Inferior parietal cortex (tissue), 1 donor: ENCODE data around the gene MESD.

Source experiments
- DNase-seq: peaks from one replicate; pipeline ENCODE4 v3.0.0-alpha.2; 2016; ENCODE audit errors: extremely low spot score

The MESD gene

DNA sequence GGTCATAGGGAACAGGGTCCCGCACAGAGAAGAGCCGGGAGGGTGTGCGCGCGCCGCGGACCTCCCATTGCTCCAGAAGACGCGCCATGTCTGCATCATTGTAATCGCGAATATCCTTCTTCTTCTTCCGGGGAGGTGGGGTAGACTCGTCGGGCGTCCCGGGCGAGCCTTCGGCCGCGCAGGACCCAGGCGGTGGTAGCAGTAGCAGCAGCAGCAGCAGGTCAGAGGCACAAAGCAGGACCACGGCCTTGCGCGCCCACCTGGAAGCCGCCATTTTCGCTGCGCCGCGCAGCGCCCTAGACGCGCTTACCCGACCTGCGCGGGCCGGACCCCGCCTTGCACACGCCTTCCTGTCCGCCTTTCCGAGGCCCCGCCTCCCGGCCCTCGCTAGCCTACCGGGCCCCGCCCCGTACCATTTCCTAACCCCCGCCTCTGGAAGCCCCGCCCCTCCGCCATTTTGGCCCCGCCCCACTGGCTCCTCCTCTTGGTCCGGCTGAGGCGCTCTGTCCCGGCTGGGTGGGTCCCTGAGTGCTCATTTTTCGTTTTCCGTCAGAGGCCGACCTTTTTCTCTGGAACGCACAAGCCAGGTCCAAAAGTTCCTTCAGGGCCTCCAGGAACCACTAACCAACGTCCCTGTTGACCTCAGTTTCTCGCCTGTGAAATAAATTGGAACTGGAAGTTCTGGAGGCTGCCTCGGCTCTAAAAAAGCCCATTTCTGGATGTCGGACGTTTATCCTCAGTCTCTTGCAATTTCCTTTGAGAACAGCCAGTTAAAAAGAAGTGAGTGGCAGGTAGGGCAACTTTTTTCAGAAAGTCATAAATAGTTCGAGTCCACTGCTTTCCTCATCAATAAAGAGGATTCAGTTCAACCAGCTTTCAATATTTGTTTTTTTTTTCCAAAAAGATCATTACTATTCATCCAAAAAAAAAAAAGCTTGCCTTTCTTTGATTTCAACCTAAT lies at the start of gene MESD:
Gene MESD (minus strand): TSS at position 302 of the 961 bp plus-strand sequence. CDS start 28 bp downstream, at position 274.
- DNase-seq: peak; percentile 89

DNA sequence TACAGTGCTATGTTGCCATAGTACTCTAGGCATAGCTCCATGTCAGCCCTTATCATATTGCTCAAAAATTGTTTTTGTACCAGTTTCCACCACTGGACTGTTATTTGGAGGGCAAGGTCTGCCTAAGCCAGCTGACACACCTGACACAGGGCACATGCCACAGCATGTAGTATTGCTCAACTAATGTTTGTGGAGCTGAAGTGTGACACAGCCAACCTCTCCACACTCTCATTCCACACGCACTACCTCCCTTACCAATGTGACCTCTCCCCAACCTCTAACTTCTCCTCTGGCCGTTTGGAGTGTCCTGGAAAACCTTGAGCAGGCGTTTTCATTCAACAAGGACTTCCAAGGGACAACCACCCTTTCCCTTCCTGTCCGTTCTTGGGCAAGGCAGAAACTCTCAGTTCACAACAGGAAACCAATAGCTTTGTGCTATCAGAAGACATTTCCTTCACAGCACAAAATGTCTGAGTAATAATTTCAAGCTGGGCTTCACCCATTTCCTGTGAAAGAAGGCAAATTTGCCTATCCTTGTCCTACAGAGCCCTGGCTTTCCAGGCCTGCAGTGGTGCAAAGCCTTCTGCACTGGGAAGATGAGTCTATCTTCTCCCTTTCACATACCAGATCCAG lies 49.5 kb upstream of the MESD start:
- no peak for DNase-seq

DNA sequence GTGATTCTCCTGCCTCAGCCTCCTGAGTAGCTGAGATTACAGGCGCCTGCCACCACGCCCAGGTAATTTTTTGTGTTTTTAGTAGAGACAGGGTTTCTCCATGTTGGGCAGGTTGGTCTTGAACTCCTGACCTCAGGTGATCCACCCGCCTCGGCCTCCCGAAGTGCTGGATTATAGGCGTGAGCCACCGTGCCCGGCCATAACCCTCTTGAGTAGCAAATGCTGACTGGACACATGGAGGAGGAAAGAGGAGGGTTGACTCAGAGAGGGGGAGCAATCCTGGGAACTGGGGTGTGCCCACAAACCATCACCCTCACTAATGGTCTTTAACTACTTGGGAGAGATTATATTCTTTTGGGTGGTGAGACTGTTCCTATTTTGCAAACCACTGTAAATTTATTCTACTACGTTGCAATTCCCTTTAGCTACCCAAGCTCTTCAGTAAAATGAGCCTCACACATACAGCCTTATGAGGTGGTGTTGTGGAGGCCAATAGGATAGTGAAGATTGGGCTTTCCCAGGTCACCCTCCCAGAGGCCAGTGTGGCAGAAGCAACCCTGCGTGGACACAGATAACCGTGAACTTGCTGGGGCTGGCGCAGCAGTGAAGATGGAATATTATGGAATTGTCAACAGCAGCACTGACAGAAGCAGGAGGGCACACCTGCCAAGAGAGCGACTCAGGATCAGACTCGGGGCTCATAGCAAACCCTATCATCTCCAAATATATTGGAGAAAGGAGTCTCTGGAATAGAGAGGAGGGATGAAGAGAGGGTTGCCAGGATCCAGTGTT lies 48.5 kb upstream of the MESD start:
- DNase-seq: no peak

DNA sequence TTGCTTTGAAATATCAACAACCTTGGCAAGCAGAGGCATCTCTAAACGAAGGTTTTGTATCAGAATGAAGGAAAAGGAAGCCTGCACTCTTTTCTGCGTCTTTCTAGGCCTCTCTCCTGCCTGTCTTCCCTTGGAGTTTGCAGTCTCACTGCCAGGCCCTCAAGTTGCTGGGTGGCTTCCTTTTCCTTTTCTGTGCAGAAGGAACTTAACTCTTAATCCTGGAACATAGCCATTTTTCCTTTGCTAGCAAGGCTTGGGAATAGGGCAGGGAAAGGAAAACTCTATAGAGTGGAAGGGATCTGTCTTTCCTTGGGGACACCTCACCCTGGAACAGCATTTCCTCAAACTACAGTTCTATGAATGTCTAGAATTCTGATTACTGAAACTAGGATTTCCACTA lies 43.9 kb upstream of the MESD start:
- DNase-seq: no peak

DNA sequence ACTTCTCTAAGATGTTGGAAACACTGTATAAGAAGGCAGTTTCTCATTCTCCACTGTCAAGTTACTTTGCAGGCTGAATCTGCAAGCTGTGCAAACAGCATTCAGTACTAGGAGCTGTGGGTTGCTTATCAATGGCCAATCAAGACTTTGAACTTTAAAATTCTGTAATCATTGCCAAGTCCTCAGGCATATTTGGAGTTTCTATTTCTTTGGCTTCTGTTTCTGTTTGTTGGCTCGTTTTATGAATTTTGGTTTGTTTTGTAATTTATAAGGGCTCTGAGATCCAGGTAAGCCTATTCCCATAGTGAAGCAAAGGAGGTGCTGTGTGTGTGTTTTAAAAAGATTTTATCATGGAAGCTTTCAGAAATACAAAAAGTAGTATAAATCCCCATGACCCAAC lies 43.2 kb upstream of the MESD start:
- DNase-seq: no peak

DNA sequence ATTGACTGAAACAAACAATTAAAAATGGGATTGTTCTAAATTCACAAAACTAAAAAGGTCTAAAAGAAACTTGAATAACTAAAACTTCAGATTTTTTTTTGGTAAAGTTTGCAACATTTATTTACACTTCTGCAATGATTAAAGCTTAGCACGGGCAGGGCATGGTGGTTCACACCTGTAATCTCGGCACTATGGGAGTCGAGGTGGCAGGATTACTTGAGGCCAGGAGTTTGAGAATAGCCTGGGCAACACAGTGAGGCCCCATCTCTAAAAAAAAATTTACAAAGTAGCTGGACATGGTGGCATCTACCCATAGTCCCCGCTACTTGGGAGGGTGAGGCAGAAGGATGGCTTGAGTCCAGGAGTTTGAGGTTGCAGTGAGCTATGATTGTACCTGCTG lies 42.7 kb upstream of the MESD start:
- DNase-seq: no peak

DNA sequence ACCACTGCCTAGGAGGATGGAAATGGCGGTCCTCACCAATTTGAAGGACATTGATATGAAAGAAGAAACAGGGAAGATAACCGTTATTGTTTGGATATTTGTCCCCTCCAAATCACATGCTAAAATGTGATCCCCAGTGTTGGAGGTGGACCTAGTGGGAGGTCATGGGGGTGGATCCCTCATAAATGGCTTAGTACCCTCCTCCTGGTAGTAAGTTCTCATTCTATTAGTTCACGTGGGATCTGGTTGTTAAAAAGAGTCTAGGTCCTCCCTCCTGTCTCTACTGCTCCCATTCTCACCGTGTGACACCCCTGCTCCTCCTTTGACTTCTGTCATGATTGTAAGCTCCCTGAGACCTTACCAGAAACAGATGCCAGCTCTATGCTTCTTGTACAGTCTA lies 41.6 kb upstream of the MESD start:
- DNase-seq: no peak

DNA sequence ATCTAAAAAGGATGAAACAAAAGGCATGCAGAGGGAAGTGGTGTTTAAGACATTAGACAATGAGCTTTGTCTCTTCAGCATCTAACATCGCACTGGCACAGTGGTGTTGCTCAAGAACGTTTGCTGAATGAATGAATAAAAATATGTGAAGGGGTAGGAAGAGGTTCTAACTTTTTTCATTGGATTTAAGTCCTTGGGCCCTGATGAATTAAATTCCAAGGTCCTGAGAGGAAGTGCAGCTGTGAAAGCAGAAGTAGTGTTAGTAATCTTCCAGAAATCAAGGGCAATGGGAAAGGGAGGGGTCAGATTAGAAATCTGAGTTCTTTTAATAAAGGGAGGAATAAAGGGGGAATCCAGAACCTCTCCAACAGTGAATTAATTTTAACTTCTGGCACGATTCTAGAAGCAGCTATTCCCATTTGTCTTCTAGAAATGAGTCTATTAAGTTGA lies 40.7 kb upstream of the MESD start:
- DNase-seq: no peak

DNA sequence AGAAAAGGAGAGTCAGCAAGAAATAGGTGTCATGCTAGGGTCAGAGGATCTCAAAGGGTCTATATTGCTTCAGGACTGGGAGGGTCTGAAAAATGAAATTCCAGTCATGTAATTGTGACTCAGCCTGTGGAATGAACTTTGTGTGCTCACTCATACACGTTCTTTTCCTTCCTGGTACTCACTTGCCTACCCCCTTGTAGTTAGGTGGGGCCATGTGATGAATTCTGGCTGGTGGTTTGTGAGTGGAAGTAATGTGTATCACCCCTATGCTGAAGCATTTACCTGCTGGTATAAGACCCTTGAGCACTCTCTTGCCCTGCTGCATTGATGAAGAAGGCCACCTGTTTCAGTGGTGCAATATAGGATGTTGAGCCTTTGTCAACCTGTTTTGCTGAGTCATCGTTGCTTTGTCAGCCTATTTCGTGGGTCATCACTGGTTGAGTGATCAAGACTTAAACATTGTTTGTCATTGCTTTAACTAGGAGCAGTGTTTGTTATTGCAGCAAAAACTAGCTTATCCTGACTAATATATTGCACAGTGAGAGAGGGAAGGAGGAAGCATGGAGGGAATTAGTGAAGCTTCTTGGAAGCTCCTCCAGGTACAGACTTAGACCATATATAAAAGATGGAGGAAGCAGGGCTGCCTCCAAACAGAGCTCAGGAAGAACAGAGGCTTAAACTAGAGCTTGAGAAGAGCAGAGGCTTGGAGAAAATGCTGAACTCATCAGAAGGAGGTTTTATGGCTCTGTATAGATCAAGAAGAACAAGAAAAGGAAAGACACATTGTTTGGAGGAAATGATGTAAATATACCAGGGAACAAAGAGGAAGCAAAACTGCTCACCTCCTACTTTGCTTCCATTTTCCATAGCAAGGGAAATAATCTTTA lies 40.0 kb upstream of the MESD start:
- no peak for DNase-seq

DNA sequence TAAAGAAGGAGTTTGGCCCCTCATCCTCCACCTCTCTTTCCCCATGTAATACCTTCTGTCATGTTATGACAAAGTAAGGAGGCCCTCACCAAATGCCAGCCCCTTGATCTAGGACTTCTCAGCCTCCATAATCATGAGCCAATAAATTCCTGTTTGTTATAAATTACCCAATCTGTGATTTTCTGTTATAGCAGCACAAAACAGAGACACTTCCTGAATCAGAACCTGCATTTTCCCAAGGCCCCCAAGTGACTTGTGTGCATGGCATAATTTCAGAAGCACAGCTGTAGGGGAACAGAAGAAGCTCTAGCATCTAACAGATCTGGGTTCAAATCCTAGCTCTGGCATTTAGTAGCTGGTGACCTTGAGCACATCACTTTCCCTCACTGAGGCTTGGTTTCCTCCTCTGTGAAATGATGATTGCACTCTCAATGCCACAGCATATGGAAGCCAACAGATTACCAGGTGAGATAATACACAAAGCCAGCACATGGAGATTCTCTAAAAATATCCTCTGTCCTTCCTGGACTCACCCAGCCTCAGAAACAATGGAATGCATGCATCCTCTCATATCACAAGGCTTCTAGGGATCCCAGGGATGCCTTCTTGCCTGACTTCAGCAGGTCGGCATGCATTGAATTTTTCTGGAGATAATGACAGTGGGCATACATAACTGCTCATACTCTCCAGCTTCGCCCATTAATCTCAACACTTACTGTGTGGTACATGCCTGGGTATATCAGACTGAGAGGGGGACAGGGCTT lies 37.4 kb upstream of the MESD start:
- no peak for DNase-seq

DNA sequence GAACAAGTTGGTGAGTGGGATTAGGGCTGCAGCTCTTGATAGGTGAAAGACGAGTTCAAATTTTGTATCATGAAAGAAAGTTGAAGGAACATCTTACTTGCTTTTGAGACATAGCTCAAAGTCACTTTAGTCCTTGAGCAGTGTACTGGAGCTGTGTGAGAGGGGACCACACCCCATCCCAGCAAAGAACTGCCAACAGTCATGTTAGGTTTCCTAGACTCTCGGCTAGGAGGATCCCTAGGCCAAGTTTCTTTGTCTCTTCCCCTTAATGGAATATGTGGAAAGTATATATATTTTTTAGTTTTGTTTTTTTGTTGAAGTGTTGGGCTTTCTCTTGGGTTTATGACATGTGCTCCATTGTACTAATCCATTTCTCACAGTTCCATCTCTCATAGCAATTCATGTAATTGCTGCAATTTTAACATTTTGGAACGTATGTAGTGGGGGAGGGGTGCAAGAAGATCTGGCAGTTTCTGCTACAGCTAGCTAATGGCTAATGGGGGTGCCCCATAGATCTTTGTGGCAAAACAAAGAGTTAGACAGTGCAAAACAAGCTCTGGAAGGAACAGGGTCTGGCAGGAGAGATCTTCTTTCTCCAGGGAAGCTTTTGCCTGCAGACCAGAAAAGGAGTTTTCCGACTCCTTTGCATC lies 36.2 kb upstream of the MESD start:
- no peak for DNase-seq

DNA sequence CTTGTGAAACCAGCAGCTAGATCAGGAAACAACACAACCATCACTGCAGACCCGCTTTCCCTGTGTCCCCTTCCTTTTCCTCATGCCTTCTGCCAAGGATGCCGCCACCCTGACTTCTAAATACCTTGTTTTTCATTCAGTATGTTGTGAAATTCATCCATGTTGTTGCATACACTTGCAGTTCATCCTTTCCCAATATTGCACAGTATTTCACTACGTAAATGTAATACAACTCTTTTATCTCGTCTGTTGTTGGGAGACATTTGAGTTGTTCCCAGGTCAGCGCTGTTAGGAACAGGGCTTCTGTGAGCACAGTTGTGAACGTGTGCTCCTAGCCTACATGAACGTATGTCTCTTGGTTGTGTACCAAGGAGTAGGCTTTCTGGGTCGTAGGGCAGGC lies 35.3 kb upstream of the MESD start:
- no peak for DNase-seq

DNA sequence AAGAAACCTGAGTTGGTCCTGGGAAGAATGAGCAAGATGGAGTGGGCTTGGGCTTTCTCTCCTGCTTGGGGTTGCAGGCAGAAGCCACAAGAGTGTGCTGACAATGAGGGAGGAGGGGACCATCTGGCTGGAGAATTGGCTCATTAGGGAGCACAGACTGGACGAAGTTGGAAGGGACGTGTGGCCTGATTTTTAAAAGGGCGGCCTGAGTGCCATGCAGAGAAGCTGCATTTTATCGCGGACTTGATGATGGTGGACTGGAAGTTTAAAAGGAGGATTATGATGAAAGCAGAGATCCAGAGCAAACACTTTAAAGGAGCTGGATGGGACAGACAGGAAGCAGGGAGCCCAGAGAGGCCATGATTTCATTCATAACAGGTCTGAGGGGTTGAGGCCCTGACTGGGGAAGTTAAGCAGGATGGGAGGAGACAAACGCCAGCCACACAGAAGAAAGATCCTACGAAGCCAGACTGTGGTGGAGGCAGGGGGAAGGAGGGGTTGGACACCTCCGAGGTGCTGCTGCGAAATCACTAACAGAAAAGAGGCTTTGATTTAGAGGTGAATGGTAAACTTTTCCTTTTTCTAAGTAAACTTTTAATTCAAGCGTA lies 34.8 kb upstream of the MESD start:
- no peak for DNase-seq

DNA sequence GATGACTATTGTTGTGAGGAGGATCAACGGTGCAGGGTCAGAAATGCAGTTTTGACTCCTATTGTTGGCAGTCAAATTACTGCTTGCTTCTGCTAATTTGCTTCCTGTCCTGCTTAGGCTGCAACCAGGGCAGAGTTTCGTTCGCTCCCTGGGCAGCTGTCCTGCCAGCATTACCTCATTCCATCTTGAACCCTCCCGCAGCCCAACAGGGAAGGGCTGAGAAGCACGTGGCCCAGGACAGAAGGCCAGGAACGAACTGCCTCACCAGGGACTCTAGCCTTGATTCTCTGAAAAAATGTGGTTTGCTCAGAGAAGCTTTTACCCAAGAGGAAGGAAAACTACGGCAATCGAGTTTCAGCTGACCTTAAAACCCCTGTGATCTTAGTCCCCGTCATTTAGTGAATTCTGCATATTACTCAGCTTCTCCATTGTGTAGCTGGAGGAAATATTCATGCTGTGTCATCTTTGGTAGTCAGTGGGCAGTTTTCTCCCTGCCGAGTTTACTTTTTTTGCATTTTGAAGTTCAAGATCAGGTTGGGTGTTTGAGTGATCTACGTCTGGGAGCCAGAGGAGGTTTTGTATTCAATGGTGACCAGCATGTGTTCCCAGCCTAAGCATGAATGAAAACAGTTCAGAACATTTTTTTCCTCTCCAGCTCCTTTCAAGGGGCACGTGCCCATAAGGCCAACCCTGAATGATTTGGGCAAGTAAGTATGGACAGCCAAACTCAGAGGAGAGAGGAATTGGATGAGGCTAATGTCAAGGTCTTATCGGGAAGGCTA lies 34.1 kb upstream of the MESD start:
- DNase-seq: no peak

DNA sequence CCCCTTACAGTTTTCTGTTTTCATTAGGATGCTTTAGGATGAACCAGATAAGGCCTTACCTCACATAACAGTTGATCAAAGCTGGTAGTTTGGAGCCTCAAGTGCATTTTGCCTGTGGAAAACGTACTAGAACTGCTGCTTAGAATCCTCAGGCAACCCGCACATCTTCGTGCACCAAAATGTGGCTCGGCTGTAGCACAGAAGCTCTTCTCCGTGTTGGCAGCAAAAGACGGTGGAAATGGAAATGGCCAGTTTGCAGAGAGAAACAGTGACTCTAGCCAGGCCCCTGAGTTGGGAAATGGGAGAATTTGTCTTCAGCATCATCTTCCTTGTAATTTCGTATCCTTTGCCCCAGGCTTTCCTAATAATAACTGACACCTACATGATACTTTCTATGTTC lies 31.7 kb upstream of the MESD start:
- no peak for DNase-seq

DNA sequence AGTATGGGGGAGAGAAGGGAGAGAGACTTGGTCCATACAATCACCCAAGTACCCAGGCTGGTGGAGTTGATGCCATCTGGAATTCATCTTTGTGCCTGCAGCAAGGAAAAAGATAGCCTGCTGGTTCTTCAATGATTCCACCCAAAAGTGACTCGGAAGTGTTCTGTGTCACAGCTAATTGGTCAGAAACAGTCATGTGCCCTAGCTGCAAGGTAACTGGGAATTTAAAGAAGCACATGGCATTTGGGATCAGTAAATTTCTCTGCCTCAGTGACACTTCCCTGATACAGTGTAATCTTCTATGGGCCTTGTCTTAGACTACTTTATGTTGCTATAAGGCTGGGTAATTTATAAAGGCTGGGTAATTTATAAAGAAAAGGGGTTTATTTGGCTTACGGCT lies 28.6 kb upstream of the MESD start:
- no peak for DNase-seq

DNA sequence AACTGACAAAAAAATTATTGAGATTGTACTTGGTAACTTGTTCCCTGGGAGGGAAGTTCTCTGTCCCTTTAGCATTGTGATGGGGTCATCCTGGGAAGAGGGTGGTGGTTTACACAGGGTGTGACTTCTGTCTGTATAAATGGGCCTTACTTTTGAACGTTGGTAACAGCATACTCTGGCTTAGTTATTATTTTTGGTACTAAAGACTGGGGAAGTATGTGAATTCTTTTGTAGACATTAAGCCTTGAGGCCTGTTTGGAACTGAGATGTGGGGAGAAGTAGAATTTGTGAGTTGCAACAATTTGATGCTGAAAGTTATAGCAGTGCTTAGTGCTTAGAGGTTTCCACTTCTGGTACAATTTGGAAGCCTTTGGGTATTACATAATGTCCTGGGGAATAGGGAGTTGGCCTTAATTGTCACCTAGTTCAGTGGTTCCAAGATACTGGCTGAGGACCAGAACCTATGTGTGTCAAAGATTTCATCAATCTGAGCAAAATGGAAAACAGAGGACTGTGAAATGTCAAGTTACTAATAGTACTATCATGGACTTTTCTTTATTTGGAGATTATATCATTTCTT lies 27.0 kb upstream of the MESD start:
- DNase-seq: no peak
